Lower lobe of right lung (tissue), 2 donors: ENCODE measurements around the gene ASF1A. TPM values are rescaled to one million over a fixed set of nuclear protein-coding genes. Genes with fewer than 3 reads are reported as not detected.

Experiments used
- ATAC-seq, 2 donors: fragments of 200-7000 bp; cut with Tn5 transposase; one replicate each; pipeline ENCODE4 v1.9.1; 2020 to 2022; ENCODE audit warnings: mild to moderate bottlenecking in 2 of 2, moderate library complexity in 2 of 2
- DNase-seq: peaks from one replicate; pipeline ENCODE4 v3.0.0-alpha.2; 2020
- H3K27ac ChIP-seq: fragments of 200-600 bp; one replicate; pipeline ENCODE4 v1.8.0; 2022
- H3K27me3 ChIP-seq: fragments of 200-600 bp; one replicate; pipeline ENCODE4 v1.8.0; 2022; ENCODE audit warnings: low read depth
- H3K36me3 ChIP-seq: fragments of 200-600 bp; one replicate; pipeline ENCODE4 v1.8.0; 2022; ENCODE audit warnings: mild to moderate bottlenecking
- H3K4me1 ChIP-seq: fragments of 200-600 bp; one replicate; pipeline ENCODE4 v1.8.0; 2022
- H3K4me3 ChIP-seq: fragments of 200-600 bp; one replicate; pipeline ENCODE4 v1.8.0; 2022; ENCODE audit warnings: mild to moderate bottlenecking
- H3K9me3 ChIP-seq: fragments of 200-600 bp; one replicate; pipeline ENCODE4 v1.8.0; 2022
- CTCF ChIP-seq: fragments of 200-600 bp; IDR thresholded peaks from one replicate; pipeline ENCODE4 v1.8.0; 2022; ENCODE audit warnings: antibody characterized with exemption, mild to moderate bottlenecking
- intact Hi-C: fragments of 100-400 bp; cut with DNase I; formaldehyde crosslinking; loops from one replicate; pipeline ENCODE4 v1.11.0; 2022
- total RNA-seq: library from RNA; stranded (reverse); fragmentation: NEBNext Ultra II Directional; extraction: Animal tissue kit (Norgen Biotek cat#: 25700); gene quantifications from one replicate; pipeline ENCODE4 v1.2.1, GENCODE V29; 2021
- donor health status: DM: no; HTN: yes; CAD: no; lungs with severe emphysema.

Gene ASF1A
- total RNA-seq, 1 donor from 2014 or later, result 25.9 TPM

- TF ChIP-seq CTCF, result no peak
- H3K27ac ChIP-seq, result peak overlapping the region; percentile 97
- H3K27me3 ChIP-seq, result no peaks in the 10 kb centered on the region
- peaks cover 43% of the 10 kb centered on the region for H3K4me1 ChIP-seq
- intact Hi-C loops, result no loop called here
- DNase-seq (no peak), ATAC-seq (no peak)
- no peaks in the 10 kb centered on the region for H3K36me3 ChIP-seq
- H3K4me3 ChIP-seq, result peak overlapping the region; percentile 95
- H3K9me3 ChIP-seq, result no peaks in the 10 kb centered on the region
These were observed 1.5 kb upstream of the ASF1A start for GRCh38 chr6:118892355-118892991.

GRCh38 chr6:118893064-118893806 is 717 bp upstream of the ASF1A start:
- H3K9me3 ChIP-seq, result no peaks in the 10 kb centered on the region
- ATAC-seq (peak; percentile 27 to 32), DNase-seq (no peak)
- no peaks in the 10 kb centered on the region for H3K27me3 ChIP-seq
- no peak for TF ChIP-seq CTCF
- peaks cover 50% of the 10 kb centered on the region for H3K4me1 ChIP-seq
- H3K27ac ChIP-seq, result peak overlapping the region; percentile 97
- H3K4me3 ChIP-seq, result peak overlapping the region; percentile 95
- intact Hi-C loops, result no loop called here
- H3K36me3 ChIP-seq, result no peaks in the 10 kb centered on the region

GRCh38 chr6:118894425-118895260 is 691 bp downstream of the ASF1A start:
- no peaks in the 10 kb centered on the region for H3K36me3 ChIP-seq
- no peaks in the 10 kb centered on the region for H3K27me3 ChIP-seq
- peak overlapping the region; percentile 97 for H3K27ac ChIP-seq
- DNase-seq (peak; percentile 76), ATAC-seq (peak; percentile 80 to 83)
- peaks cover 64% of the 10 kb centered on the region for H3K4me1 ChIP-seq
- no peaks in the 10 kb centered on the region for H3K9me3 ChIP-seq
- H3K4me3 ChIP-seq, result peak overlapping the region; percentile 95
- TF ChIP-seq CTCF, result no peak
- intact Hi-C loops, result no loop called here

- DNase-seq (no peak), ATAC-seq (no peak)
- Histone ChIP-seq H3K4me3 (peak overlapping the region; percentile 95), H3K36me3 (no peaks in the 10 kb centered on the region), H3K27ac (peak overlapping the region; percentile 97), H3K27me3 (no peaks in the 10 kb centered on the region), H3K4me1 (peaks cover 70% of the 10 kb centered on the region), H3K9me3 (no peaks in the 10 kb centered on the region)
- no peak for TF ChIP-seq CTCF
- intact Hi-C loops, result no loop called here
These were observed 1.3 kb downstream of the ASF1A start for GRCh38 chr6:118895261-118895560.

GRCh38 chr6:118895859-118896258 is 1.9 kb downstream of the ASF1A start:
- H3K36me3 ChIP-seq, result no peaks in the 10 kb centered on the region
- no peak overlapping the region for H3K27ac ChIP-seq
- peaks cover 76% of the 10 kb centered on the region for H3K4me1 ChIP-seq
- intact Hi-C loops, result no loop called here
- no peaks in the 10 kb centered on the region for H3K9me3 ChIP-seq
- ATAC-seq, result no peak
- no peaks in the 10 kb centered on the region for H3K27me3 ChIP-seq
- no peak for TF ChIP-seq CTCF
- H3K4me3 ChIP-seq, result peak overlapping the region; percentile 95
- DNase-seq, result no peak
